B cell (primary cell): ENCODE results near the gene MRPL1. TPM values are rescaled to one million over a fixed set of nuclear protein-coding genes. Genes with fewer than 3 reads are reported as not detected.
A peak's percentile ranks its signal among the peaks of the same experiment; 100 is the strongest.

Experiments used
- ATAC-seq: fragments of 200-7000 bp; cut with Tn5 transposase; one replicate; pipeline ENCODE4 v1.10.0; 2021; ENCODE audit warnings: low read depth, mild to moderate bottlenecking, moderate number of reproducible peaks, moderate library complexity
- CTCF ChIA-PET: fragments of 350-600 bp; sonication (Branson Sonifier 250); formaldehyde crosslinking; loops from one replicate; lab custom pipeline; 2021; ENCODE audit warnings: antibody characterized with exemption, inconsistent platforms; lab: Charles Lee
- POLR2A ChIA-PET: fragments of 350-600 bp; sonication (Branson Sonifier 250); formaldehyde crosslinking; loops from one replicate; lab custom pipeline; 2021; ENCODE audit warnings: antibody characterized with exemption; lab: Charles Lee
- DNase-seq: peaks from one replicate; pipeline ENCODE4 v3.0.0; 2013
- H2AFZ ChIP-seq: 2 replicates; pipeline ENCODE4 v1.6.1; 2012; ENCODE audit warnings: mild to moderate bottlenecking, low read depth, low read length; ENCODE audit not compliant: insufficient read depth, poor library complexity, severe bottlenecking
- H3K27ac ChIP-seq, 2 donors: 1 replicate in 1 of 2; 2 replicates in 1 of 2; pipeline ENCODE4 v1.5.1; 2012 to 2013; ENCODE audit warnings: low read length in 2 of 2, mild to moderate bottlenecking in 2 of 2, moderate library complexity in 1 of 2
- H3K27me3 ChIP-seq, 4 experiments: fragments of 200-600 bp in 1 of 4; sonication (generic) in 1 of 4; replicated peaks in 1 of 4; 1 replicate in 2 of 4; 2 replicates in 2 of 4; pipeline versions ENCODE4 v1.6.1 to v1.7.0; 2013 to 2016; ENCODE audit warnings: low read length in 3 of 4, mild to moderate bottlenecking in 2 of 4, mixed read lengths in 1 of 4, moderate library complexity in 1 of 4; ENCODE audit not compliant: insufficient read depth in 4 of 4, control insufficient read depth in 3 of 4; ENCODE audit errors: control extremely low read depth in 1 of 4
- H3K36me3 ChIP-seq, 2 experiments: replicated peaks in 1 of 2; 1 replicate in 1 of 2; 2 replicates in 1 of 2; pipeline versions ENCODE4 v1.6.1 to v1.7.1; 2013; ENCODE audit warnings: low read length in 1 of 2; ENCODE audit not compliant: insufficient read depth in 2 of 2, control insufficient read depth in 1 of 2; ENCODE audit errors: control extremely low read depth in 1 of 2, extremely low read depth in 1 of 2
- H3K4me1 ChIP-seq, 2 donors: fragments of 200-600 bp in 1 of 2; sonication (generic) in 1 of 2; 1 replicate in 1 of 2; 2 replicates in 1 of 2; pipeline versions ENCODE4 v1.5.1 to v1.6.1; 2013 to 2017; ENCODE audit warnings: low read length in 2 of 2; ENCODE audit not compliant: control insufficient read depth in 2 of 2, insufficient read depth in 2 of 2
- H3K4me2 ChIP-seq: replicated peaks from 2 replicates; pipeline ENCODE3; 2012; ENCODE audit warnings: mild to moderate bottlenecking, low read depth, low read length; ENCODE audit not compliant: poor library complexity, severe bottlenecking
- H3K4me3 ChIP-seq, 5 experiments: fragments of 200-600 bp in 1 of 5; sonication (generic) in 1 of 5; 1 replicate in 3 of 5; 2 replicates in 2 of 5; pipeline versions ENCODE4 v1.5.1 to v1.7.0; 2011 to 2016; ENCODE audit warnings: low read length in 4 of 5, mild to moderate bottlenecking in 4 of 5, low read depth in 2 of 5, control low read depth in 1 of 5, moderate library complexity in 1 of 5; ENCODE audit not compliant: insufficient read depth in 1 of 5; ENCODE audit errors: control extremely low read depth in 1 of 5, extremely low read depth in 1 of 5
- H3K79me2 ChIP-seq: fragments of 200-600 bp; sonication (generic); one replicate; pipeline ENCODE4 v1.6.0; 2016; ENCODE audit warnings: low read length; ENCODE audit not compliant: control insufficient read depth, insufficient read depth
- H3K9ac ChIP-seq: fragments of 200-600 bp; sonication (generic); 2 replicates; pipeline ENCODE4 v1.6.1; 2017; ENCODE audit warnings: mild to moderate bottlenecking, low read length, moderate library complexity
- H3K9me3 ChIP-seq, 3 donors: one replicate each; pipeline versions ENCODE4 v1.6.1 to v1.7.1; 2013; ENCODE audit warnings: low read length in 2 of 3; ENCODE audit not compliant: control insufficient read depth in 2 of 3, insufficient read depth in 1 of 3; ENCODE audit errors: control extremely low read depth in 1 of 3
- H4K20me1 ChIP-seq: 2 replicates; pipeline ENCODE4 v1.6.0; 2012; ENCODE audit warnings: mild to moderate bottlenecking, low read length; ENCODE audit not compliant: insufficient read depth, control insufficient read depth, poor library complexity, severe bottlenecking
- H3K27ac Mint-ChIP-seq: one replicate; pipeline ENCODE4 v1.8.0; 2021; ENCODE audit warnings: mixed read lengths
- H3K27me3 Mint-ChIP-seq: one replicate; pipeline ENCODE4 v1.8.0; 2021; ENCODE audit warnings: mixed read lengths
- H3K4me1 Mint-ChIP-seq: one replicate; pipeline ENCODE4 v1.8.0; 2021; ENCODE audit warnings: mixed read lengths
- H3K4me3 Mint-ChIP-seq: one replicate; pipeline ENCODE4 v1.8.0; 2021; ENCODE audit warnings: mixed read lengths
- H3K9me3 Mint-ChIP-seq: one replicate; pipeline ENCODE4 v1.8.0; 2022; ENCODE audit warnings: mixed read lengths; ENCODE audit not compliant: insufficient read depth
- CTCF ChIP-seq: fragments of 200-600 bp; IDR thresholded peaks from one replicate; pipeline ENCODE4 v1.8.0; 2022; ENCODE audit warnings: antibody characterized with exemption, mild to moderate bottlenecking
- EZH2 ChIP-seq: IDR thresholded peaks from 2 replicates; pipeline ENCODE4 v1.6.1; 2012; ENCODE audit warnings: borderline replicate concordance, low read depth, mild to moderate bottlenecking, moderate library complexity, low read length; ENCODE audit not compliant: insufficient read depth, poor library complexity, severe bottlenecking
- WGBS: methylation state at CpG from one replicate; pipeline ENCODE4 v1.1.5; 2013; ENCODE audit warnings: missing lambda C conversion rate; ENCODE audit not compliant: insufficient coverage; 5-methylcytosine and 5-hydroxymethylcytosine counted together
- intact Hi-C: fragments of 100-400 bp; cut with micrococcal nuclease; formaldehyde crosslinking; loops from one replicate; pipeline ENCODE4 v1.10.0; 2022
- polyA plus RNA-seq: library from polyadenylated mRNA; depleted of rRNA; stranded (reverse); fragments of >200 nt; gene quantifications from 2 replicates; pipeline ENCODE4 v1.2.3, GENCODE V29; 2012
- total RNA-seq, 2 donors: library from RNA; stranded (reverse); fragments of 120-200 nt in 1 of 2; gene quantifications; 1 replicate in 1 of 2; 2 replicates in 1 of 2; pipeline versions ENCODE4 v1.2.3 to v1.2.4, GENCODE V29; 2013 to 2022

MRPL1 gene
- total and polyA plus RNA-seq, 2 donors (not counting 1 experiment from before 2014, with no cell fraction given), result 22.3 to 23.3 TPM

GRCh38 chr4:77958897-77959296, 96.3 kb downstream of the MRPL1 start:
- ATAC-seq (no peak), DNase-seq (no peak)
- Histone ChIP-seq H3K27ac (no peak overlapping the region), H3K79me2 (no peaks in the 10 kb centered on the region), H3K9ac (no peak overlapping the region), H3K4me2 (no peak overlapping the region), H4K20me1 (no peaks in the 10 kb centered on the region), H2AFZ (no peak overlapping the region), H3K9me3 (no peaks in the 10 kb centered on the region), H3K4me1 (no peaks in the 10 kb centered on the region), H3K36me3 (peaks cover 0 to 4% of the 10 kb centered on the region in 2 experiments), H3K27me3 (no peaks in the 10 kb centered on the region), H3K4me3 (no peak overlapping the region)
- Mint-ChIP-seq H3K27ac (no peak overlapping the region), H3K9me3 (no peaks in the 10 kb centered on the region), H3K4me3 (no peak overlapping the region), H3K4me1 (no peaks in the 10 kb centered on the region), H3K27me3 (no peaks in the 10 kb centered on the region)
- TF ChIP-seq CTCF, result no peak
- TF ChIP-seq EZH2, result no peak
- ChIA-PET CTCF (no interaction called here), POLR2A (no interaction called here)
- intact Hi-C loops, result loop anchor here (1.0 to 10.0 kb wide), 2 partner anchors 905 to 1956 kb away; no protein-coding TSS in a partner anchor
- no CpG with 5 or more reads among the region's 2 CpGs for WGBS

- Mint-ChIP-seq H3K9me3 (no peaks in the 10 kb centered on the region), H3K27me3 (no peaks in the 10 kb centered on the region), H3K27ac (no peak overlapping the region), H3K4me1 (no peaks in the 10 kb centered on the region), H3K4me3 (no peak overlapping the region)
- Histone ChIP-seq H3K9me3 (no peaks in the 10 kb centered on the region), H3K4me2 (no peak overlapping the region), H3K27ac (no peak overlapping the region), H3K4me3 (no peak overlapping the region), H2AFZ (no peak overlapping the region), H3K79me2 (no peaks in the 10 kb centered on the region), H4K20me1 (no peaks in the 10 kb centered on the region), H3K27me3 (no peaks in the 10 kb centered on the region), H3K4me1 (no peaks in the 10 kb centered on the region), H3K36me3 (no peaks in the 10 kb centered on the region), H3K9ac (no peak overlapping the region)
- ChIA-PET POLR2A (interaction anchor here (0.6 kb wide), 1 partner anchor 11 kb away, joined by 6 read pairs; no protein-coding TSS in a partner anchor), CTCF (interaction anchor here (0.8 to 1.3 kb wide), 5 partner anchors 22 to 904 kb away, joined by 3 to 5 read pairs (median 3); no protein-coding TSS in a partner anchor)
- no peak for TF ChIP-seq EZH2
- TF ChIP-seq CTCF, result peak; percentile 80
- WGBS, result no CpG with 5 or more reads among the region's 6 CpGs
- intact Hi-C loops, result loop anchor here (1.0 to 10.0 kb wide), 2 partner anchors 905 to 1955 kb away; no protein-coding TSS in a partner anchor
- DNase-seq, result peak; percentile 57
- ATAC-seq, result no peak
These were observed 97.1 kb downstream of the MRPL1 start for GRCh38 chr4:77959566-77960338.
